ENCODE results near the gene LAX1. TPM values are rescaled to one million over a fixed set of nuclear protein-coding genes. Genes with fewer than 3 reads are reported as not detected.

The LAX1 gene
- total and polyA plus RNA-seq, 10 of the 15 experiments (the other 5 are each of a cell fraction or from before 2014, with no cell fraction given), result 2.1 to 15.0 (median 9.0) TPM

- ATAC-seq, result peak; percentile 13; the same call in 2 of the 3 replicates
- DNase-seq (ENCODE audit: low read depth, low spot score), result no peak
- Histone ChIP-seq H3K4me3 (peak overlapping the region; percentile 57; the same call in 1 of the 2 replicates), H4K20me1 (ENCODE audit: control insufficient read depth, insufficient read depth) (no peaks in the 10 kb centered on the region), H3K27ac (ENCODE audit: control insufficient read depth, insufficient read depth) (peak overlapping the region; percentile 96), H3K4me2 (ENCODE audit: control insufficient read depth, insufficient read depth) (peak overlapping the region; percentile 93), H3K27me3 (replicated peaks in 1 of 2; ENCODE audit: control insufficient read depth in 2 of 2, insufficient read depth in 2 of 2, low read length in 1 of 2) (no peaks in the 10 kb centered on the region), H3K4me1 (ENCODE audit: control insufficient read depth, insufficient read depth, low read length) (peaks cover 14% of the 10 kb centered on the region), H3K79me2 (ENCODE audit: control insufficient read depth, insufficient read depth, low read length) (peaks cover 15% of the 10 kb centered on the region), H3K36me3 (ENCODE audit: control insufficient read depth in 2 of 2, insufficient read depth in 2 of 2, low read length in 1 of 2) (0 out of 4 replicates have a peak, but pooled peaks cover 0 to 2% of the 10 kb centered on the region in 2 experiments), H3K9me3 (replicated peaks; ENCODE audit: control insufficient read depth, insufficient read depth, low read length) (no peaks in the 10 kb centered on the region), H3K9ac (ENCODE audit: control insufficient read depth, insufficient read depth, low read length) (peak overlapping the region; percentile 87; the same call in 1 of the 2 replicates), H2AFZ (ENCODE audit: control insufficient read depth, low read depth, low read length) (peak overlapping the region; percentile 76)
- ChIA-PET RAD21 (ENCODE audit: unreplicated experiment) (interaction anchor here (1.2 to 1.8 kb wide), 2 partner anchors 30 to 138 kb away, joined by 3 to 4 read pairs; partner anchors contain the start of gene ATP2B4), SMC1A (ENCODE audit: uncharacterized antibody, unreplicated experiment) (interaction anchor here (1.0 to 1.9 kb wide), 11 partner anchors 10 to 138 kb away, joined by 3 to 7 read pairs (median 4); partner anchors contain the start of gene ATP2B4), CTCF (interaction anchor here (1.0 to 1.7 kb wide), 3 partner anchors 11 to 82 kb away, joined by 3 to 5 read pairs (median 3); no protein-coding TSS in a partner anchor), POLR2A (interaction anchor here (1.1 to 1.7 kb wide), 3 partner anchors 9 to 22 kb away, joined by 3 to 5 read pairs (median 4); no protein-coding TSS in a partner anchor)
- TF ChIP-seq USF2 (IDR thresholded peaks at IDR 0.05; ENCODE audit: borderline replicate concordance, low read depth, low read length), result no peak
- no peak for TF ChIP-seq NFYB (IDR thresholded peaks at IDR 0.05; ENCODE audit: insufficient read depth, low read depth, low read length)
- TF ChIP-seq PML (IDR thresholded peaks at IDR 0.05; ENCODE audit: low read length), result 0 out of 2 replicates have a peak, but pooled peaks have one; percentile 24
- intact Hi-C loops (cut with micrococcal nuclease; ENCODE audit: unreplicated experiment), result no loop called here
- BruUV-seq (replicated peaks), result no TSS peak
- 33% methylated on average over 3 of the region's 3 CpGs for WGBS (ENCODE audit: insufficient coverage, insufficient replicate concordance, low lambda C conversion rate, missing lambda C conversion rate)
- in situ Hi-C loops (cut with MboI), result no loop called here
- FAIRE-seq, result no peak
Observed at GRCh38 chr1:203764105-203765028, 616 bp upstream of the LAX1 start.

All from GM12878 (cell line).